ENCODE measurements around the gene RAB31.

RAB31 gene

DNA sequence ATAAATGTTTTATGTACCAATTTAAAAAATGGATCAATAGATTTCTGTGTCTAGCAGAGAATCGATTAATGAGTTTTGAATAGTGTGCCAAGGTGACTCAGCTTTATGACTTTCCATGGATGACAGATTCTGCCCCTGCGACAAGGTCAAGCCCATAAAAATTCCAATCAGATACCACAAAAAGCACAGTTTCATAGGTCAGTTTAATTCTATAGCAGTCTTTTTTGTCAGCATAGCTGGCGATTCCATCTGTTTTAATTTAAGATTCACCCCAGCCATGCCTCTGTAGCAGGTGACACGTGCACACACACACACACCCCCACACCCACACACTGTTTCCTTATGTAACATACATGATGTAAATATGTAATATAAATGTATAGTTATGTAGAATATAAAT is 28.9 kb downstream of the RAB31 start:
- in situ Hi-C loops (cut with MboI; ENCODE audit: low sequenced_read_pairs), result no loop called here

DNA sequence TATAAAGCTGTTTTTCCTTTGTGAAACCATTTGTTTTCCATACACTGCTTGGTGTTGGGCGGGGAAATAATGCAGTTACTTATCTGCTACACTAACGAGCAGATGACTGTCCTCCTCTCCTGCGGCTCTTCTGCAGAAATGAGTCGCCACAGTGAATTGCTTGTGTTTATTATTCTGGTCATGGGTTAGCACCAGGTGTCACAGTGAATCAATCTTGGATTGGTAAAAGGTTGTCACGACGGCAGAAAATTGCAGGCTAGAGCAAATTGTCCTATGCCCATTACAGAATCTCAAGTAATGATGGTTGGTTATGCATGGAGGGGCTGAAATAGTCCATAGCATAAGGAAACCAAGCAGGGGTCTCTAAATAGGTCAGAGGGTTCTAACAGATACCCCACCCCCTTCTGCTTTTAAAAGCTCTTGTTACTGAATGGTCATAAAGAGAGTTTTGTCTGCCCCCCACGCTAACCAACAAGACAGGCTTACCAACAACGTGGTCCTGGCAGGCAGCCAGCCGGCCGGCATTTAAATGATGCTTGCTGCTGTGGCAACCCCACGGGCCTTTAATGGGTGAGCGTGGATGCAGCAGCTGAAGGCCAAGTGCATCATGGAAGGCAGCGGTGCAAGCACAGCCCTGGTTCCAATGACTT is 29.5 kb downstream of the RAB31 start:
- in situ Hi-C loops (cut with MboI; ENCODE audit: low sequenced_read_pairs), result no loop called here

DNA sequence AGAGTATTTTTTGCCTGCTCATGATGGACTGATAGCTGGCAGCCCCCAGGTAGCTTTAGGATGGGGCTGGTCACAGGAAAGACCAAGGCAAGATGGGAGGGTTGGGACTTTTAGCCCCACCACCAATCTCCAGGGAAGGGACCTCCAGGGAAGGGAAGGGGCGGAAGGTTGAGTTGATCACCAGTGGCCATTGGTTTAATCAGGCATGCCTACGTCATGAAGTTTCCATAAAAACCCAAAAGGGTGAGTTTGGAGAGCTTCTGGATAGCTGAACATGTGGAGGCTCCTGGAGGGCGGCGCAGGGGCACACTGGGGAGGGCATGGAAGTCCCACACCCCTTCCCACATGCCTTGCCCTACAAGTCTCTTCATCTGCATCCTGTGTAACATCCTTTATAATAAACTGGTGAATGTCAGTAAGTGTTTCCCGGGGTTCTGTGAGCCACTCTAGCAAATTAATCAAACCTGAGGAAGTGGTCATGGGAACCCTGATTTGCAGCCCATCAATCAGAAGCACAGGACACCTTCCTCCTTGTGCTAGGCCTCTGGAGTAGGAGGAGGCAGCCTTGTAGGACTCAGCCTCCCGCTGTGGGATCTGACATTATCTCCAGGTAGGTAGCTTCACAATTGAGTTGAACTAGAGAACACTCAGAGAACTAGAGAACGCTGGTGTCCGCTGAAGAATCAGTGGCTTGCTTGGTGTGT is 30.3 kb downstream of the RAB31 start:
- in situ Hi-C loops (cut with MboI; ENCODE audit: low sequenced_read_pairs), result no loop called here

DNA sequence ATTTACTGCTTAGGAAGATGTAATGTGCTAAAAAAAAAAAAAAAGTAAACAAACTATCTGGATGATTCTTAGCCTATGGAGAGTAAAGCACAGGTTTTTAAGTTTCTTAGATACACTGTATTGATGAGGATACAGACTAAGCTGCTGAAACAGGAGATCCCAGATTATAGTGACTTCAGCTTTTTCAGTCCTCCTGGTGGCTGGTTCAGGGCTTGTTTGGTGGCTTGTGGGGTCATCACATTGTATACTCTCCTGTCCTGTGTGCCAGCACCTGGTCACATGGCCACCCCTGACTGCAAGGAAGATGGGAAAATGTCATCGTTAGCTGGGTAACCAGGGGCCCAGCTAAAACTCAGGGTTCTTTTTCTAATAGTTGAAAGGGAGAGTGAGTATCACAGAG is 31.4 kb downstream of the RAB31 start:
- in situ Hi-C loops (cut with MboI; ENCODE audit: low sequenced_read_pairs), result no loop called here

DNA sequence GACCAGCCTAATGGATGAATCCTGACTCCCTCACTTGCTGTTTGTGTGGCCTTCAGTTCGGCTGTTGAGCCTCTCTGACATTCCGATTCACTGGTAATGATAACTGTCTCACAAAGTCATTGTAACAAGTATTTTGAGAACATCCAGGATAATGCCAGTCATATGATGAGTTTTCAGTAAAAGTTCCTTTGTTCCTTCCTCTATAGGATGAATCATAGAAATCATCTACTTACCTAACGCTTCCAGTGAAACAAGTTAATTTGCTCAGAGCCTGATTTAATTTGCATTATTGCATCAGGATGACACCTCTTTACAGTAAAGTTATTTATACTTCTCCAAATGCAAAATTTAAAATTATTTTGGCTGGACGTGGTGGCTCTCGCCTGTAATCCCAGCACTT is 32.0 kb downstream of the RAB31 start:
- in situ Hi-C loops (cut with MboI; ENCODE audit: low sequenced_read_pairs), result no loop called here

DNA sequence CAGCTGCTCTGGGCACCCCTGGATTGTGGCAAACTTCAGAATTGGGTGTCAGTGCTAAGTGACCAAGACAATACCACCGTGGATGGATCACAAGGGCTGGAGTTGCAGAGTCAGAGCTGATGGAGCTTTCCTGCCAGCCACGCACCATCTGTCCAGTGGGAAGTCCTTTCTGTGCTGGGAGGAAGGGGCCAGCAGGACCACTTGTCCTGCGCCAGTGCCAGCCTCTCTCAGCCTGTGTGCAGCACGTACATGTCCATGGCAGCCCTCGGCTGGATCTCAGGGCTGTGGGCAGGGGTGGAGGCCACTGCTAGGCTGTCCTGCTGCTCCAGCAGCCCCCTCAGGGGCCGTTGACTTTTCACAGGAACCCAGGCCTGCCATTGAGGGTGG is 33.3 kb downstream of the RAB31 start:
- in situ Hi-C loops (cut with MboI; ENCODE audit: low sequenced_read_pairs), result no loop called here

DNA sequence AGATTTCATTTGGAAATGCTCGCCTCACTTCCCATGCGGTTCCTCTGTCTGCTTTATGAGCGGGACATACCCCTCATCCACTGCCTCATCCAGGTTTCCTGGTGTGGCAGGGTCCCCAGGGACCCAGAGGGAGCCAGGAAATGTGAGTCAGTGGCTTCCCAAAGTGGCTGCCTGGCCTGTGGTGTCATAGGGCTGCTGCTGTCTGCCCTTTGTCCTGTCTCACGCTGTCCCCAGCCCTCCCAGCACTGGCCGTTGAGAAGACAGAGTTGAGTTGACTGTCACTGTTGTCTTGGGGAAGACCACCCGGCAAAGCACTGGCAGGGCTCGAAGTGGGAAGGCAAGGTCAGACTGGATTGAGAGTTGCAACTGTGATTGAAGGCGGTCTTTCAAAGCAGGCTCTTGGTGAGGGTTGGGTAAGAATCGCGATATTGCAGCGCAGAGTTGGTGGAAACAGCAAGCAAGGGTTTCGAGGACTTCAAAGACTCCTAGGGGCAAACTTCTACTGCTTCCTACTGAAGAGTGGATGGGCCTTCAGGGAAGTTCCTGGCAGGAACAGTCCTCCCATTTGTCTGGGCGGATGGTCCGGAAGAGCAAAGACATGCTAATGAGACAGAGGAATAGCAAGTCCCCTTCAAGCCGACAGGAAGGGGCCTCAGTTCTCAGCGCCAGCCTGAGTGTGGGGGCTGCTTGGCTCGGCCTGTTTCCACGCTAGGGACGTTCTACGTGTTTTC is 33.9 kb downstream of the RAB31 start:
- in situ Hi-C loops (cut with MboI; ENCODE audit: low sequenced_read_pairs), result no loop called here

DNA sequence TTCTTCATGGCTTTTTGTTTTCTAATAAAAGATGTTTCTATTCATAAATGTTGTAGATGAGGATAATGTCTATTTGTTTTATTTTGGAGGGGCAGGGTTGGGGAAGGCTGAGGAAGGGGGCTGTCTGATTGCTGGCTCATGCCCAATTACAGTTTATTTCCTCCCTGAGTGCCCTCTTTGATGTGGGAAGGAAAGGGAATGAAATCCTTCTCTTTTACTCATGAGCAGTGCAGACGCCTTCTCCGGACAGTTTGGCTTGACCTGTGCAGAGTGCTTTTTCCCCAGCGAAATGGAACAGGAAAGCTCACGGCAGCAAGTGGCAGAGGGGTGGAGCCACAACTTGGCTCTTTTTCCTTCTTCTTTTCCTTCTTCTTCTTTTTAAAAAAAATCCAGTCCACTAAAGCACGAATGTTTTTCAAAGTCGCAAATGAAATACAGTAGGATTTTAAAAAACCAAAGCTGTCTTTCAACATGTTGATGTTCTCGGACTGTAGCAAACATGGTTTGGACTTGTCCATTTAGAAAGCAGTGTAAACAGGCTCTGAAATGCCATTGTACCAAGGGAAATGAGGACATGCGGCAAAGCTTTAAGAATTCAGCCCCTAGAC is 34.5 kb downstream of the RAB31 start:
- in situ Hi-C loops (cut with MboI; ENCODE audit: low sequenced_read_pairs), result no loop called here

DNA sequence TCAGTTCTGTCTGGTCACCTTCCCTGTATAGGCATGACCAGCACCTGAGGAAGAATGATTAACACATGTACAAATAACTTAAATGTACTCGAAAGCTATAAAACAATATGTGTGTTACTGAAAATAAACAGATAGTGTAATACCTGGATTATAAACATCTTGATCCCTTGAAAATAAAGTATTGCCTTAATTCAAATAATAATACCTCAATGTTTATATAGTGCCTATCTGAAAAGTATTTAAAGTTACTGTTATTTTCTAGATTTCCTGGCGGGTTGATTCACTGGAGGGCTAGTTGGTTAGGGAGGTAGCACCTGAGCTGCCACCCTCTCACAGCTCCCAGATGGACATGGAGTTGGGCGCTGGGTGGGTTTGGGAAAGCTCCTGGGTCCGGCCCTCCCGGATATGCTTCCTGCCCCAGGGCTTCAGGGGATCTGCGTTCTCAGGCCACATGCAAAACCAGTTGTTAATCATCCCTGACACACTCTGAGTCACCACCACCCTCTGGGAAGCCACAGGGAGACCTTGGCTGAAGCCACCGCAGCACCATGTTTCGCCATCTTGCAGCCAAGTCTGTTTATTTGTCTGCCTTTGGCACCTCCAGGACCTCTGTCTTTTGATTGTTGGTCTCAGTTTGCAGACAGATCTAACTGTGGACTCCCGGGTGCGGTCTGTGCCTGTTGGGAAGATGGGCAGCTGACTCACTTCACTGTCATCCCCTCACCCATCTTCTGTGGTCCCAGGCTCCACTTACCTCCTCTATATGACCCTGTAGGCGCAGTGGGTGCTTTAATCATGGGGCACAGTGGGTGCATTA is 35.3 kb downstream of the RAB31 start:
- in situ Hi-C loops (cut with MboI; ENCODE audit: low sequenced_read_pairs), result no loop called here

DNA sequence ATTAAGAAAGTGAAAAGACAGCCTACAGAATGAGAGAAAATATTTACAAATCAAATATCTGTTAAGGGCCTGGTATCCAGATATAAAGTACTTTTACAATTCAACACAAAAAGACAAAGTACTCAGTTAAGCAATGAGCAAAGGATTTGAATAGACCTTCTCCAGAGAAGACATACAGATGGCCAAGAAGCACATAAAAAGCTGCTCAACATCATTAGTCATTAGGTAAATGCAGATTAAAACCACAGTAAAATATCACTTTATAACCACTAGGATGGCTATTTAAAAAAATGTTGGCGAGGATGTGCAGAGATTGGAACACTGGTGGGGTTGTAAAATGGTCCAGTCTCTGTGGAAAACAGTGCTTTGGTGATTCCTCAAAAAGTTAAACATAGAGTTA is 38.9 kb downstream of the RAB31 start:
- in situ Hi-C loops (cut with MboI; ENCODE audit: low sequenced_read_pairs), result no loop called here

DNA sequence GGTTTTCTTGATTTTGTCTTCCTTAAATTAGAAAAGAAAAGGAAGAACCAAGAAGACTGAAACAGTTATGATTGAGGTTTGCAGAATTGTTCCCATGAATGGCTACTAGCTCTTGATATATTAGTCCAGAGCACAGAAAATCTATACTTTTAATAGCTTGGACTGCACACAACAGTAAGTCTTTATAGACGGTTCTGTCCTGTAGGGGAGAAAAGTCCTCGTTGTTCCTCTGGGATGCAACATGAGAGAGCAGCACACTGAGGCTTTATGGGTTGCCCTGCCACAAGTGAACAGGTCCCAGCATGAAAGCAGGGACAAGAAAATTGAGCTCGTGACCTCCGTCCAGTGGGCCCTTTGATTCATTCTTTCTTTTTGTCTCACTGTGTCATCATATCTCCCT is 41.5 kb downstream of the RAB31 start:
- in situ Hi-C loops (cut with MboI; ENCODE audit: low sequenced_read_pairs), result no loop called here

DNA sequence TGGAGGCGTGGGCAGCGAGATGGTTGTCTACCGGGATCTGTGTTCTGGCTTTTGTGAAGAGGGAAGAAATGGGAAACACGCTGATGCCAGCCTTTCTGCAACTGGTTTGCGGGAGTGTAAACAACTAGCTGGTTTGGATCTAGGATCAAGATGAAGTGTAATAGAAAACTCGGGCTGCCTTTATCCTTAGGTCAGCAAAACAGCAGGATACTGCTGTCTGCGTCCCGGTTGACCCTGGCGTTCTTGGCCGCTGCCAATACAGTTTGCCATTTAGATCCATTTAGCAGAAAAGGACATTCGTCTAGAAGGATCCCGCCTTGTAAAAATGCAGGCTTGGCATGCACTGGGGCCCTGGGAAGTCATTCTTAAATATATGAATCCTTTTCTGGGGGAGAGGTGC is 42.0 kb downstream of the RAB31 start:
- in situ Hi-C loops (cut with MboI; ENCODE audit: low sequenced_read_pairs), result no loop called here

DNA sequence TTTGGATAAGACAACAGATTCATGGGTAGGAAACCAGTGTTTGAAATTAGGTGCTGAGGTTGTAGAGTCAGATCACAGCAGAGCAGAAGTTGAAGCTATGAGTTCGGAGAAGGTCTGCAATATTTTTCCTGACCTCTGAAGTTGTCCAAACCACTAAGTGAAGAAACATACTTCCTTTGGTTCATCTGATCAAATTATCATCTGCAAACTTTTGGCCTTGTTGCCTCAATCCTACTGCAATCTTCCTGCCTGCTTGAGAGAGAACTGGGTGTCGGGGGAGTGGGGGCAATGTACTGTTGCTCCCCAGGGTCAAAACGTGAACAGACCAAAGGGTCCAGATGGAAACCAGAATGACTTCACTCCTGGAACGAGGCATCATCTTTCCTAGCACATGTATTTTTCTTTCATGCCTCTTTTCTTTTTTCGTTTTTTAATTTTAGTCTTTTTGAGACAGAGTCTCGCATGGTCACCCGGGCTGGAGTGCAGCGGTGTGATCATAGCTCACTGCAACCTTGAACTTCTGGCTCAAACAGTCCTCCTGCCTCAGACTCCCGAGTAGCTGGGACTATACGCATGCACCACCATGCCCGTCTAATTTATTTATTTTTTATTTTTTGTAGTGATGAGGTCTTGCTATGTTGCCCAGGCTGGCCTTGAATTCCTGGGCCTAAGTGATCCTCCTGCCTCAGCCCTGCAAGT is 42.7 kb downstream of the RAB31 start:
- in situ Hi-C loops (cut with MboI; ENCODE audit: low sequenced_read_pairs), result no loop called here

DNA sequence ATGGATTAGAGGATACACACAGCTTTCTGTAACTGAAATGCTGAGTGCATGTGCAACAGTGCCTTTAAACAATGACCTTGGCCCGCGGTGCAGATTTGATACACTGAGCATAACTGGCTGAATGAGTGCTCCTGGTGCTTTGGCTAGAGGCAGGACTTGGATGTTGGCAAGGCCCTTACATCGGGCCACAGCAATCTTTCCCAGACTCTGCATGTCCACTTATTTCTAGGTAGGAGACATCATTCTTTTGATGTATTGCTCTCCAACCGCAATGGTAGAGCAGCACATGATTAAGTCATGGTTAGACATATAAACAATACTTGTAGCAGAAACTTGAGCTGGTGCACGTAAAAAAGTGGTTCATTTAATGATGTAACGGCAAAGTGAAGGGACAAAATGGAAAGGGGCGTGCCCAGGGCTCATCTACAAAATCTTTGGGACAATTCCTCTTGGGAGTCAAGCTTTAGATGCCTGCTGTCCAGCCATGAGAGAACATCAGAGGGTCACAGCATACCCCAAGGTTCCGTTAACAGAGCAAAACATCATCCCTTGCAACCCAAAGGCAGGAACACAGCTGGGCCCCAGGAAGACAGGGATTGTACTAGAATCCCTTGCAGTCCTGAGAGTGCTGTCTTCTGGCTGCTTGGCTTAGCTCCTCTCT is 43.4 kb downstream of the RAB31 start:
- in situ Hi-C loops (cut with MboI; ENCODE audit: low sequenced_read_pairs), result no loop called here

DNA sequence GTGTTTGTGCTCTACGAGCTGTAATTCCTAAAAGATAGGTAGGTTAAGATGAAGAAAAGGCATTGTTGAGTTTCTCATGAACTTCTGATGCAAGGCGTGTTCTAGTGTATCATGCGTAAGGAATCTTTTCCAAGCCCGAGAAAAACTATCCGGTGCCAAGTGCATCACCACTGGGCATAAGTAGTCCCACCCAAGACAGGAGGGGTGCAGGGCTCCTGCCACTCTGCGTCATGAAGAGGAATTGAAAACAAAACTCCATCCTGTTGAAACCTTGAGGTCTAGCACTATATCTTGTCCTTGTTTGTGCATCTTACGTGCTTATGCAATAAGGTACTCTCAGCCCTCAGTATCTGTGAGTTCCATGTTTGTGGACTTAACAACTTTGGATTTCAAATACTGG is 45.7 kb downstream of the RAB31 start:
- in situ Hi-C loops (cut with MboI; ENCODE audit: low sequenced_read_pairs), result no loop called here

DNA sequence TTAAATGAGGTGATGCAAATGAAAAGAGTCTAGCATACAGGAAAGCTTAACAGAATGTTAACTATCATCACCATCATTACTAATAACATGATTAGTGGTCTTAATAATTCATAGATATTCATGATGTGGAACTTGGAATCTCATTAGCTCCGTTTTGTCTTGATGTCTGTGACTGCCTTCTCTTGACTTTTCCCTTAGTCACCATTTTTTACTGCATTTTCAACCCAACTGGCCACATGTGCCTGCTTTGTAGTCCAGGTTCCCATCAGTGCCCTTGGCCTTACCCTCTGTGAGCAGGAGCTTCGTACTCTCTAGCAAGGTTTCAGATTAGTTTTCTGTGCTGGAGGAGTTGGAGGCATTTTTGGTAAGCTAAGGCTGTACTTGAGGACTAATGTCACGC is 47.0 kb downstream of the RAB31 start:
- in situ Hi-C loops (cut with MboI; ENCODE audit: low sequenced_read_pairs), result no loop called here

DNA sequence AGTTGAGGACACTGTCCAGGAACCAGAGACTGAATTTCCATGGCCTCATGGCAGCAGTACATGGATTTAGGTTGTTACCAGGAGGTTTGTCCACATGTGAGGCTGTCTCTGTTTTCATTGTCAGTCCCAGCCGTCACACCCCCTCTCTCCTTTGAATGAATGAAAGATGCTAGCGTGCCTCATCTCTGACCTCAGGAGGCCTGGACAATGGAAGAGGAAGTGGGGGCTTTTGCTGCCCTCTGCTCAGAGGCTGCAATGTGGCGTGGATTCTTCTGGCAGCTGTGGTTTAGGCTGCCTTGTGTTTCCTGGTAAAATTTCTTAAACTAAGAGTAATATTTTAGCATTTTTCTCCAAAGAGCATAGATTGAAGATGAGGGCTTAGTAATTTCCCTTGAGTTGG is 47.5 kb downstream of the RAB31 start:
- in situ Hi-C loops (cut with MboI; ENCODE audit: low sequenced_read_pairs), result no loop called here

DNA sequence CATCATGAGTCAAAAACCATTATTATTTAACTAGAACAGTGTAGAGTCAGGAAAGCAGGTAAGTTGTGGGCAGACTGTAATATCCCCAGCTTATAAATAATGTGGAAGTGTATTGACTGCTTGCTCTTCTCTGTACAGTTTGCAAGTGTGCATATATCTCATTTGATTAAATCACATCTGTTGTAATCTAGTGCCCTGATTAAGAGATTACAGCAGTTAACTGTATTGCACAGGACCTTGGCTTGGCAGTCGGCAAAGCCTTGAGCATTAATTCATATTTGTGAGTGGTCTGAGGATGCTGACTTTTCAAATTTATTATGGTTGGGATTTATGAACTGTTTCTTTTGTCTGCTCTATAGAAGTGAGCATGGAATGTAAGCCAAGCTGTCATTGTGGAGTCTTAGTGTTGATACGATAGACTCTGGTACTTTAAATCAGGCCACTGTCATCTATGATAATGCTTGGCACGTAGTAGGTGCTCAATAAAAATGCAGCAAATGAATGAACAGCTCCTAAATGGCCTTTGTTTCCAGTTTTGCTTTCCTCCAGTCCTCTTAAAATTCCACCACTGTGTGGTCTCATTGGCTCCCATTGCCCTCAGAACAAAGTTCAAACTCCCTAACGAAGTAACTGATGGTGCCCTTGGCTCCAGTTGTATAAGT is 48.3 kb downstream of the RAB31 start:
- in situ Hi-C loops (cut with MboI; ENCODE audit: low sequenced_read_pairs), result no loop called here

DNA sequence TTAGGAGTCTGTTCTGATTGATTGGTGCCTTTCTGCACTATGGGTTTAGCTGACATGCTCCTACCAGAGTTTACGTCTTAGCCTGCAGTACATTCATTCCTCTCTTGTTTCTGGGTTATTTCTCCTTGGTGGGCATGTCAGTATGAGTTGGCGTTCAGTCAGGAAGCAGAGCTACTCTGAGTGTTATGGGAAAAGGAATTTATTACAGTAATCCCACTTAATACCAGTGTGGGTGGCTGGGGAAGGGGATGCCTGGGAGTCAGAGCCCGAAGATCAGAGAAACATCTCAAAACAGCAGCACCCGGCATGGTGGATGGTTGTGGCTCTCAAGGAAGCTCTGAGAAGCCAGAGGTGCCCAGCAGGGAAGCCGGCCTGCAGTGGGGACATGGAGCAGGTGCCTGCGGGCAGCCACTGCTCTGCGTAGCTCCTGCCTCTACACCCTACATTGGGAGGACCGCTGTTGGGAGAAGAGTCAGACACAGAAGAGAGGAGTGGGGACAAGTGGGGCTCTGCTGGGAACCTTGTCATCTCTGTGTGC is 48.9 kb downstream of the RAB31 start:
- in situ Hi-C loops (cut with MboI; ENCODE audit: low sequenced_read_pairs), result no loop called here

All from HL-60/S4 treated with retinoic acid at 250 ng/mL for 4 days and 3 days (cell line).